AG09319 (cell line): ENCODE measurements around the gene ZFPM1.

Source experiments
- DNase-seq: peaks from one replicate; pipeline ENCODE4 v3.0.0-alpha.2; 2010; ENCODE audit warnings: low read depth; ENCODE audit errors: extremely low read depth
- TF ChIP-seq, protein P1 (sequence below): IDR thresholded peaks from 2 replicates; pipeline ENCODE4 v1.5.1; 2011; ENCODE audit warnings: low read depth, mild to moderate bottlenecking, inconsistent platforms, low read length, moderate library complexity

Gene ZFPM1

GRCh38 chr16:88548985-88549384, 95.9 kb downstream of the ZFPM1 start:
- DNase-seq: no peak
- TF ChIP-seq, protein P1, sequence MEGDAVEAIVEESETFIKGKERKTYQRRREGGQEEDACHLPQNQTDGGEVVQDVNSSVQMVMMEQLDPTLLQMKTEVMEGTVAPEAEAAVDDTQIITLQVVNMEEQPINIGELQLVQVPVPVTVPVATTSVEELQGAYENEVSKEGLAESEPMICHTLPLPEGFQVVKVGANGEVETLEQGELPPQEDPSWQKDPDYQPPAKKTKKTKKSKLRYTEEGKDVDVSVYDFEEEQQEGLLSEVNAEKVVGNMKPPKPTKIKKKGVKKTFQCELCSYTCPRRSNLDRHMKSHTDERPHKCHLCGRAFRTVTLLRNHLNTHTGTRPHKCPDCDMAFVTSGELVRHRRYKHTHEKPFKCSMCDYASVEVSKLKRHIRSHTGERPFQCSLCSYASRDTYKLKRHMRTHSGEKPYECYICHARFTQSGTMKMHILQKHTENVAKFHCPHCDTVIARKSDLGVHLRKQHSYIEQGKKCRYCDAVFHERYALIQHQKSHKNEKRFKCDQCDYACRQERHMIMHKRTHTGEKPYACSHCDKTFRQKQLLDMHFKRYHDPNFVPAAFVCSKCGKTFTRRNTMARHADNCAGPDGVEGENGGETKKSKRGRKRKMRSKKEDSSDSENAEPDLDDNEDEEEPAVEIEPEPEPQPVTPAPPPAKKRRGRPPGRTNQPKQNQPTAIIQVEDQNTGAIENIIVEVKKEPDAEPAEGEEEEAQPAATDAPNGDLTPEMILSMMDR: no peak

DNA sequence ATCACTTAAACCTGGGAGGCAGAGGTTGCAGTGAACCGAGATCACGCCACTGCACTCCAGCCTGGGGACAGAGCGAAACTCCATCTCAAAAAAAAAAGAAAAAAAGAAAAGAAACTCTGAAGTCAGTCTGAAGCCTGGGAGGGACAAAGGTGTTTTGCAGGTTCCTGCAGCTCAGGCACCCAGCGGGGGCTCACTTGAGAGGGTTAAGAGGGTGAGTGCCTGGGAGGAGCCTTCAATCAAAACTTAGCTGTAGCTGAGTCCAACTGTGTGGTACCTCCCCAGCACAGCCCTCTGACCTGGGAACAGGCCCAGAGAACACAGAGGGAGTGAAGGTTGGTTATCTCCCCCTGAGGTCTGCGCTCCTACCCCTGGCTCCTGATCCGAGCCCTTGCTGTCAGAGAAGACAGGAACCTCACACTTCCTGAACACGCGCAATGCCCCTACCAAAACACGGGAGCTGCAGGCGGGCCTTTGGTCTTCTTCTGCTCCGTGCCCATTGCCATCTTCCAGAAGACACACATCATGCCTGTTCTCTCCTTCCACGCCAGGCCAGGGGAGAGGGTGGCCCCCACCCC, 96.7 kb downstream of the ZFPM1 start:
- TF ChIP-seq, protein P1: no peak
- DNase-seq: no peak

- DNase-seq: no peak
- TF ChIP-seq, protein P1: no peak
Observed at GRCh38 chr16:88550246-88550661, 97.2 kb downstream of the ZFPM1 start.

DNA sequence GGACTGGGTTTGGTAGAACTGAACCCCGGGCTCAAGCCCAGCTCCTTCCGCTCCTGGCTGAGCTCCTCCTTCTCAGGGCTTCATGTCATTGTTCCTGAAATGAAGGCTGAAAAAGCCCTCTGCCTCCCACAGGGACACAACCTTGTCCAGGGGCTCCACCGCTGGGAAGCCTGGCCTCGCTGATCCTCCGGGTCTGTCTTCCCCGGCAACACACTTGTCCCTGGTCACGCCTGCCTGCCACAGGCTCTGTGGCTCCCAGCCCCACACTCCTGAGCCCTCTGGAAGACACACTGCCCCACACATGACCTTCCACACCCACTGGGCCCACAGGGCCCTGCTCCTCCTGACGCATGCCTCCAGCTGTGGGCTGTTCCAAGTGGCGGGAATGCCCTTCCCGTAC, 99.1 kb downstream of the ZFPM1 start:
- no peak for DNase-seq
- TF ChIP-seq, protein P1: no peak

GRCh38 chr16:88552815-88553214, 99.7 kb downstream of the ZFPM1 start:
- TF ChIP-seq, protein P1: no peak
- DNase-seq: no peak

DNA sequence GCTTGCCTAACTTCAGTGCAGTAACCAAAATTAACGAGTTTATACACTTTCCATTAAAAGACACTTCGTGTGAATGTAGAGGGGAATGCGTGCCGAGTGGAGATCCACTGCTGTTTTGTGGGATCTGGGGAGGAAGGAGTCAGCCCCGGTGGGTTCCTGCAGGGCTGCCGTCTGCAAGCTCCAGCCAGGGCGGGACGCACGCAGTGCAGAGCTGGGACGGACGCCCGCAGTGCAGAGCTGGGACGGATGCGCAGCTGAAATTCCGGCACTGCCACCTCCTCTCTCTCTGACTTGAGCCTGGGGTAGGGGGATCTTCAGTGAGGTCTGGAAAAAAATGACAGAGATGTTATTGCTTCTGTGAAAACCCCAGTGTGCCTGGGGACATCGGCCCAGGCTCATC, 100.7 kb downstream of the ZFPM1 start:
- no peak for DNase-seq
- TF ChIP-seq, protein P1: no peak

GRCh38 chr16:88554711-88555264, 101.7 kb downstream of the ZFPM1 start:
- no peak for DNase-seq
- TF ChIP-seq, protein P1: no peak
